ENCODE data around the gene TTLL7.

TTLL7 gene

DNA sequence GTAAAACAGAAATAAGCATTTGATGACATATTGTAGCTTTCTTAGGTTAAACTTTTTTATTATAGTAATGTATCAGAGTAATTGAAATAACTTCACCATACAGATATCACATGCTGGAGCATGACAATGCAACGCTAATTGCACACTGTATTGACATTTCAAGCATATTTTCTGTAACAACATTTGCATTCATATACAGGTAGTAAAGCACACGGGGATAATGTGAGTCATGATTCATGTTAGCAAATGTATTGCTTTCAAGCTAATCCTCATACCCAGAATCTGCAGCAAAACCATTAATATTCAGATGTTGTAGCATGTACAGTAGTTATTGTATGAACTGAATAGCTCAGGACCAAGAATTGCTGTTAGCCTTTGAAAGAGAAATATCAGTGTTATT is 133.9 kb downstream of the TTLL7 start:
- DNase-seq (ENCODE audit: low spot score), result no peak

DNA sequence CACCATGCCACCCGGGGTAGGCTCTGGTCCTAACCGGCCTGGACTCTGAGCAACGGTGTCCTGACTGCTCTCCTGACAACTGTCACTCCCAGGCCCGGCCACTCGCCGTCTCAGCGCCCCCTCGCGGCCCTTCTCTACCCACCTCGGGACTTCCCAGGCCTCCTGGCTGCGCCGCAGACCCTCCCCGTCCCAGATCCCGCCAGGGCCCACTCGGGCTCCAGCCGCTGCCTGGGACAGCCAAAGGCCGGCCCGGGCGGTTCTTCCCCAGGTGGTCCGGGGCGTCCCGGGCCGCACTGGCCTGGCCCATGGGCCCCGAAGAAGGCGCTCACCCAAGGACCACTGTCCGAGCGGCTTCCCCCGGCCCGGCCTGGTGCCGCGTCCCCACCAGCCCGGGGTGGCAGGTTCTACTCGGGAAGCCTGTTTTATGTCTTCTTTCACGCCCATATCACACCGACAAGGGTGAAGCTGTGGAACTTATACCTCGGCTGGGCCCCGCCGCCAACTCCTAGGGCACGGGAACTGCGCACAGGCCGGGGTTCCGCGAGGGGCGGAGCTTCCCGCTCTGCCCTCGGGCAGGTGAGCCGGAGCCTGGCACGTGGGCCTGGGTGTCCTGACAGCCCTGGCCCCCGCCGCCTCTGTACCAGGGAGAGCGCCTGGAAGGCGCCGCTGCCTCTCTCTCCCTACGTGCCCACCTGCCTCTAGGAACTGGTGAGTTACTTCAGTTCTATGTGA is 138.3 kb downstream of the TTLL7 start:
- no peak for DNase-seq (ENCODE audit: low spot score)

- no peak for DNase-seq (ENCODE audit: low spot score)
These were observed 141.2 kb downstream of the TTLL7 start for GRCh38 chr1:83857716-83858115.

- DNase-seq (ENCODE audit: low spot score), result no peak
These were observed 141.8 kb downstream of the TTLL7 start for GRCh38 chr1:83857103-83857502.

GRCh38 chr1:83856381-83856780 is 142.6 kb downstream of the TTLL7 start:
- no peak for DNase-seq (ENCODE audit: low spot score)

DNA sequence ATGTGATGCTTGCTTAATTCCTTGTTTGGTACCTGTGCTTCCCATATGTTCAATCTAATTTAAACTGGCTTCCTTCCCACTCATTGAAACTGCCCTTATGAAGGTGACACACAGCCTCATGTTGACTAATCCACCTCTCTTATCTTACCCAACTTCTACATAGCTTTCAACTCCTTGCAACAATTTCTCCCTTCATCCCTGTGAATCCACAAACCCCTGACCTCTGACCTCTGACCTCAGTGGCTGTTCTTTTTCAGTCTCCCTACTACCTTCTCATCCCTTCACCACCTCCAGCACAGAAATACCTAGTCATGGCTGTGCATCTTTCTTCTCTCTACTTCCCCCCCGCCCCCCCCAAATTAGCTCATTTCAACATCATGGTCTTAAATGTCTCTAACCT is 144.5 kb downstream of the TTLL7 start:
- no peak for DNase-seq (ENCODE audit: low spot score)

- DNase-seq (ENCODE audit: low spot score), result no peak
These were observed 148.1 kb downstream of the TTLL7 start for GRCh38 chr1:83850834-83851233.

GRCh38 chr1:83849191-83850061 is 149.5 kb downstream of the TTLL7 start:
- no peak for DNase-seq (ENCODE audit: low spot score)

DNA sequence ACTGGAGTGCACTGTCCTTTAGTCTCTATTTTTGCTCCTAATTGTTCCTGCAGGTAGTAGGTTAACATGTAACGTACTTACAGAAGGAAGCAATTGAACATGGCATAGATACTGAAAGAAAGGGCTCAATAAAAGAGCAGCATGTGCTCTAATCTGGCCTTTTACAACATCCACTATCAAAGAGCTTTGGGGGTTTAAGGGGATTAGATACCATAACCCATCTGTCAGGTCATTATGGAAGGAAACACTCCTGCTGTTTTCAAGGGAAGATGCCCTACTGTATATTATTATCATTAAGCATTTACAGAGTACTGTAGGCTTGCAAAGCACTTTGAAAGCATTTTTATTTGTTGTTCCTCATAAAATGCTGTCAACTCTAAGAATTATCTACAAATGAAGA is 152.8 kb downstream of the TTLL7 start:
- no peak for DNase-seq (ENCODE audit: low spot score)

GRCh38 chr1:83845437-83846071 is 153.4 kb downstream of the TTLL7 start:
- DNase-seq (ENCODE audit: low spot score), result no peak

- no peak for DNase-seq (ENCODE audit: low spot score)
These were observed 154.4 kb downstream of the TTLL7 start for GRCh38 chr1:83844546-83844945.

GRCh38 chr1:83839566-83840173 is 159.3 kb downstream of the TTLL7 start:
- DNase-seq (ENCODE audit: low spot score), result no peak

DNA sequence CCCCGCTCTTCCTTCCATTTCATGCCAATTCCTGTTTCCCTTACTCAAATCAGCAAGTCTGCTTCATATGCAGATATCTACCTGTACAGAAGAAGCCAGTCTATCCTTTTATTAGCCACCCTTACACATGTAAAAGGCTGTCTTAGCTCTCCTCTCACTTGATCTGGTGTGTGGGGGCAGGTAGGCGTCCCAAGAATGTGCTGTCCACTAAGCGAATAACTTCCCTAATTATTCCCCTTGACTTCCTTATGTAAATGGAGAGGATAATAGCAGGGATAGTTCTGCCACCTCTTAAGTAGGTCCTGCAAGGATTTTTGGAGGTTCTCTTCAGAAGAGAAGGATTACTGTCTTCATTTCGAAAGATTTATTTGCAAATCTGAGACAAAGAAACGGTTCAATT is 160.4 kb downstream of the TTLL7 start:
- no peak for DNase-seq (ENCODE audit: low spot score)

DNA sequence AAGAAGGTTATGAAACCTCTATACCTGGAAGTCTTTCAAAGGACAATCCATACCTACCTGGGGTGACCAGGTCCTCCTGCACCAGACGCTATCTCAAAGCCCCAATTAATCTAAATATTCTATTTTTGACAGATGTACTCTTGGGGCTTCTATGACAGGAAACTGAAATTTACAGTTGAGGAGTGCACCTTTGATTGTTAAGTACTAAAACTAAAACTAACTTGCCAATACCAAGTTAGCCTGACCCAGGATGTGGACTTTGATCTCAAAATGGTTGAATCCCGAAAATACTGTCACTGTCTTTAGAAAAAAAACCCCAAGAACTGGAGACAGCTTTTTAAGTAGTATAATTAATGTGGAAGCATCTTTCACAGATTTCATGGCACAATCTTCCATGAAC is 162.4 kb downstream of the TTLL7 start:
- no peak for DNase-seq (ENCODE audit: low spot score)

DNA sequence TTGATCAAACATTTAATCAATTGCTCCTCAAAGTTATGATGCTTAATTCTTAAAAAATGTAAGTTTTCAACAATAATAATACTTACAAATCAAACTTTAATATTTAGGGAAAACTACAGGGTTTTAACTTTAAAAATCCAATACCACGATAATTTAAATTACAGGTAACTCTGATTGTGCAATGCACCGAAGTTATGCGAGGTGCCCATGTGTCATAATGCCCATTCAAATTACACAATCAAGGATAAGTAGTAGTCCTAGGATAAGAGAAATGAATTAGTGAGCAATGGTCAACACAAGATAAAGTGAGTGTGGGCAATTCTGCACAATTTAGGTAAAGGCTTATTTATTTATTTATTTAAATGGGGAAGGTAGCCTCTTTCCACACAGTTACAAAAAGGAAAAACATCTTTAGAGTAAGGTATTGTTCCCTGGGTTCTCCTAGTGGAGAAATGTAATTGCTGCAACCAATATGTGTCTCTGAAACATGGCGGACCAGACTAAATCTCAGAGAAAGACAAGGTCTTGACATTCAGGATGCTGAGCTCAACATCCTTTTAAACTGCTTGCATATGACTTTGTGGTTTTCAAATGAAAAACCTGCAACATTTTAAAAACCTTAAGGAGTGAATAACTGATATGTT is 164.2 kb downstream of the TTLL7 start:
- DNase-seq (ENCODE audit: low spot score), result no peak

DNA sequence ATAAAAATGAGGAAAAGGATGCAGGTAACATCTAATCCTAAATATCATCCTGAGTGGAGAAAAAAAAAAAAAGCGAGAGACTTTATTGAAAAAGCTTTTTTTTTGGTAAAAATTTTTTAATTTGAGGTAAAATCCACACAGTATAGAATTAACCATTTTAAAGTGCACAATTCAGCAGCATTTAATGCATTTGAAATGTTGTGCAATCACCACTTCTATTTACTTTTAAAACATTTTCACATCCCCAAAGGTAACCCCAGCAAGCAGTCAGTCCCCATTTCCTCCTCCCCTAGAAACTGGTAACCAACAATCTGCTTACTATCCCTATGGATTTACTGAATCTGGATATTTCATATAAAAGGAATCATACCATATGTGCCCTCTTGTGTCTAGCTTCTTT is 166.7 kb downstream of the TTLL7 start:
- no peak for DNase-seq (ENCODE audit: low spot score)

- no peak for DNase-seq (ENCODE audit: low spot score)
These were observed 169.8 kb downstream of the TTLL7 start for GRCh38 chr1:83829106-83829505.

GRCh38 chr1:83828456-83828855 is 170.5 kb downstream of the TTLL7 start:
- no peak for DNase-seq (ENCODE audit: low spot score)

GRCh38 chr1:83827741-83828140 is 171.2 kb downstream of the TTLL7 start:
- no peak for DNase-seq (ENCODE audit: low spot score)

- DNase-seq (ENCODE audit: low spot score), result no peak
These were observed 176.7 kb downstream of the TTLL7 start for GRCh38 chr1:83822208-83822607.

GRCh38 chr1:83819436-83819835 is 179.5 kb downstream of the TTLL7 start:
- no peak for DNase-seq (ENCODE audit: low spot score)

- no peak for DNase-seq (ENCODE audit: low spot score)
These were observed 180.0 kb downstream of the TTLL7 start for GRCh38 chr1:83818916-83819315.

Measured in hematopoietic multipotent progenitor cell treated with erythropoietin and hydrocortisone succinate and interleukin-3 and kit ligand, for 17 days (in vitro differentiated cells).